H1 (cell line): ENCODE data around the gene SLC35F3. TPM values are rescaled to one million over a fixed set of nuclear protein-coding genes. Genes with fewer than 3 reads are reported as not detected.

Experiments
- ATF3 ChIP-seq: IDR thresholded peaks from 2 replicates; pipeline ENCODE4 v1.6.1; 2011; ENCODE audit warnings: low read depth, mild to moderate bottlenecking, low read length; ENCODE audit not compliant: insufficient read depth
- EGR1 ChIP-seq: IDR thresholded peaks from 2 replicates; pipeline ENCODE4 v1.6.1; 2011; ENCODE audit warnings: low read depth, low read length, borderline replicate concordance
- RBBP5 ChIP-seq: IDR thresholded peaks from 2 replicates; pipeline ENCODE4 v1.7.1; 2012; ENCODE audit warnings: low read depth, mild to moderate bottlenecking, inconsistent platforms, low read length, moderate library complexity, borderline replicate concordance
- polyA plus RNA-seq, 7 experiments: library from polyadenylated mRNA; depleted of rRNA in 3 of 7; stranded (reverse) in 5 of 7; unstranded in 2 of 7; fragments of >200 nt in 5 of 7; fragments of 200-250 nt in 2 of 7; gene quantifications; 1 replicate in 5 of 7; 2 replicates in 1 of 7; 4 replicates in 1 of 7; pipeline versions ENCODE4 v1.2.1 to v1.2.3, GENCODE V29; 2011 to 2013; ENCODE audit warnings: missing spikeins in 2 of 7, mixed read lengths in 2 of 7
- total RNA-seq: library from RNA; stranded (reverse); fragmentation: NEBNext Ultra II Directional; extraction: Animal tissue kit (Norgen Biotek cat#: 25700); gene quantifications from 2 replicates; pipeline ENCODE4 v1.2.1, GENCODE V29; 2021

SLC35F3 gene
- total and polyA plus RNA-seq, 2 of the 8 experiments (the other 6 are each of a cell fraction or from before 2014, with no cell fraction given), result 0.78 to 1.2 TPM

- no peak for TF ChIP-seq ATF3
- no peak for TF ChIP-seq EGR1
- TF ChIP-seq RBBP5, result no peak
These were observed 258.9 kb downstream of the SLC35F3 start (continued) for GRCh38 chr1:234163267-234163919.
